Fibroblast of skin of abdomen (primary cell): ENCODE measurements around the gene OR2V1.
"Not testable (repeated sequence)": the region's sequence is repeated elsewhere in the genome, so short reads cannot be mapped to it uniquely, and the experiment has no call there.

Experiments used
- DNase-seq: peaks from one replicate; pipeline ENCODE4 v3.0.0-alpha.2; 2013

Gene OR2V1

DNA sequence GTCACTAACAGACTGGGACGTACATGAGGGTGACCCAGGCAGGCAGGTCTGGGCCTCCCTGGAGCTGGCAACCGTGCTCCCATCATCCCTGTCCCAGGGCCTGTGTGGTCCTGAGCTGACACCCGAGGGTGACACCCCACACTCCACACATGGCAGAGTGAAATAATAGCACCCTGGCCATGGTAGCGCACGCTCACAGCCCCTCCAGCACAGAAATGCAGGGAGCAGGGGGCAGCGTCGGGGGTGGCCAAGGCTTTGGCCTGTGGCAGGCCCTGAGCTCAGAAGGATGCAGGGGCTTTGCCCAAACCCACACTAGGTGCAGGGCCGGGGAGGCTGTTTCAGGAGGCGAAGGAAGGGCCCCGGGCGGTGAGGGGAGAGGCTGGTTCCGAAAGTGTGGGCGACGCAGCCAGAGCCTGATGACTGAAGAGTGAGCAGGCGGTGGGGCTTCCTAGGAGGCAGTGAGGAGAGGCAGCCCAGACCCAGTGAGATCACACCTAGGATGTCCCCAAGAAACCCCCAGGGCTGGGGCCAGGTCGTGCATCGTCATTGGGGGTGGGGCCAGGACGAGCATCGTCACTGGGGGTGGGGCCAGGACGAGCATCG, 29.3 kb upstream of the OR2V1 start:
- peak; percentile 56 for DNase-seq

DNA sequence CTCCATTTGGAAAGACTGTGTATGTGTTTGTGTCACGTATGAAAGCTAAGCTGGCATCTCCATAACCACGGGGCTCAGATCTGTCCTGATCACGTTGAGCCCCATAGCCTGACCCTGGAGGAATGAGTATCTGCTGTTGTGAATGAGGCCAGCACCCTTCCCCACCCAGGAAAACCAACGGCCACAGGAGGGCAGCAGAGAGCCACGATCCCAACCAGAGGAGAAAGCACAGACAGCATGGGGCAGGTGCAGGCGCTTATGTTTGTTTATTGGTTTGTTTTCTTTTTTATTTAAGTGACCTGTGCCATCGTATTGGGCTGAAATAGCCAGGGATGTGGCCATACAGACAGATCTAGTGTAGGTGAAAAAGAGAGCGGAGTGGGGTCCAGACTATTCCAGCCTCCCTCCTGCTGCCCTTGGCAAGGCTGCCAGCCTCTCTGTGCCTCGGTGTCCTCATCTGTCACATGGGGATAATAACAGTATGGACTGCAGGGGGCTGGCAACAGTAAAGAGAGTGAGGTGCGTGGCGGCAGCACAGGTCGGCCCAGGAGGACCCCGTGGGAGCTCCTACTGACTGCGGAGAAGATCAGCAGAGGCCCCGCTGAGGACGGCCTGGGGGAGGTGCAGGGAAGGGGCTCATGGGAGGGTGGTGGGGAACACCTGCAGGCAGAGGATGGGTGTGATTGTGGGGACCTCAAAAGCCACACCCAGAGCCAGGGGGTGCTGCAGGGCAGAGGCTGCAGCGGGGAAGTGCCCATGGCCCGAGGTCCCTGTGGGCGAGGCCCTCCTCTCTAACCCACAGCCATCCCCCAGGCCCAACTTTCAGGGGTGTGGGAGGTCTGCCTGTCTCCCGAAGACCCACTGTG, 28.6 kb upstream of the OR2V1 start:
- peak; percentile 73 for DNase-seq

DNA sequence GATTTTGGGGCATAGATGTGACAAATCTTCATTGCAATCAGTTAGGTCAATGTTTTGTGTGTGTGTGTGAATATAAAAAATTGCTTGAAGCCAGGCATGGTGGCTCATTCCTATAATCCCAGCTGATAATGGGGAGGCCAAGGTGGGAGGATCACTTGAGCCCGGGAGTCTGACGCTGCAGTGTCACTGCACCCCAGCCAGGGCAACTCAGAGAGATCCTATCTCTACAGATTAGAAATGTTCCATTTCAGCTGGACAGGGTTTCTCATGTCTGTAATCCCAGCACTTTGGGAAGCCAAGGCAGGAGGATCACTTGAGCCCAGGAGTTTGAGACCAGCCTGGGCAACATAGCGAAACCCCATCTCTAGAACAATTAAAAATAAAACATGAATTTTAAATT, 27.9 kb upstream of the OR2V1 start:
- no peak for DNase-seq

DNA sequence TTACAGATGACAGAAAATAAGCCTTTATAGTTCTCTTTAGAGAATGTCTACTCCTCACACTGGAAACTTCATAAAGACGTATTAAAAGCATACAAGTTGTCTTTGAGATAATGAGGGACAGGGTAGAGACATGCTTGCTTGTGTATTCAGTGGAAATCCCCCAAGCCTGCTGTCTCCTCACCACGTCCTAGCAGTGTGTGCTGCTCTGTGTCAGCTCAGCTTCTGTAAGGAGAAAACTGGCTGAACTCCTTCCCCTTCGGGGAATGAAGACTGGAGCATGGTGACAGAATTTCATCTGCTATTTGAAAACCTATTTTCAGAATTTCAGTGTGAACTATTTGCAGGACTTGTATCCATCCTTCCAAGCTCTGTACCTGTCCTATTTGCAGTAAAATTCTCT, 25.8 kb upstream of the OR2V1 start:
- DNase-seq, result no peak

DNA sequence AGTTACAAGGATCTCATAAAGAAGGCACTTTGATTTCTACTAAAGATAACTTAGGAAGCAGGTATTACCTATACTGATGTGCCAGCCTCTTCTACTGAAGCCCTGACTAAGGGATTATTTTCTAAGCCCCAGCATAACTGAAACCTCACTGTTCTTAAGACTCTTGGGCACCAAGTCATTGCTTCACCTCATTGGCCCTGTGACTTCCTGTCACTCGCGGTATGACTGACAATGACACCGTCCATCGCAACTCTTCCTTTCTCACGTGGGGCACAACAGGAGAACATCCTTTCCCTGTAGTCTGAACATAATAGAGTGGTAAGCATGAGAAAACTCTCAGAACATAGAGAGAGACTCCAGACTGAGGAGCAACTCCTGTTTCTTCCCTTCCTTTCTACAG, 22.8 kb upstream of the OR2V1 start:
- no peak for DNase-seq

DNA sequence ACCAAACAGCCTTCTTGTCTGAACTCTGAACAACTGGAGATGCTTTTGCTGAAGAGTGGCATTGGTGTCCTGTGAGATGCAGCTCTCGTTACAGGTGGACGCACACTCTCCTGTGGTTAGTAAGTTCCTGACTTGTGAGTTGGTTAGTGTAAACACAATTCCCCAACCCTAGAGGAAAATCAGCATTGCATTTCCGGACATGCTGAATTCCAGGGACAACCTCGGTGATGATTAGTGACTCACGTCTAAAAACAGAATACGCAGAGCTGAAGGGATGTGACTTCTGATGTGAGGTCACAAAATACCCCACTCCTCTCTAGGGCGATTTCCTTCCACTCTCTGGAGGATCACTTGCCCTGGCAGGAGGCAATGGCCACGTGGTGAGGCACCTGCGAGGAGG, 21.4 kb upstream of the OR2V1 start:
- no peak for DNase-seq

DNA sequence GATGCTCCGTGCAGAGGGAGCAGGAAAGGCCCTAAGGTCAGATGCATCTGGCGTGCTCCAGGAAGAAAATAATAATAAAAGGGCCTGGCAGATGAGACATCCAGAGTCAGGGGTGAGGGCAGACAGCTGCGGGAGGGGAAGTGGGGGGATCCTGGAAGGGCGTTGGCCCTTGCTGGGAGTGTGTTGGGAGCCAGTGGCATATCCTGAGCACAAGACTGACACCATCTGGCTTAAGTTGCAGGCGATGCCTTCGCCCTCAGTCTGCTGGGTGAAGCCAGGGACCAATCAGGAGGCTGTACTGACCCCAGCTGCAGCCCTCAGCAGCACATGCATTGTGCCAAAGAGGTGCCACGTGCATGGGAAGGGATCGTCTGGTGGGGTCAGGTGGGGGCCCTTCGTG, 20.2 kb upstream of the OR2V1 start:
- no peak for DNase-seq

DNA sequence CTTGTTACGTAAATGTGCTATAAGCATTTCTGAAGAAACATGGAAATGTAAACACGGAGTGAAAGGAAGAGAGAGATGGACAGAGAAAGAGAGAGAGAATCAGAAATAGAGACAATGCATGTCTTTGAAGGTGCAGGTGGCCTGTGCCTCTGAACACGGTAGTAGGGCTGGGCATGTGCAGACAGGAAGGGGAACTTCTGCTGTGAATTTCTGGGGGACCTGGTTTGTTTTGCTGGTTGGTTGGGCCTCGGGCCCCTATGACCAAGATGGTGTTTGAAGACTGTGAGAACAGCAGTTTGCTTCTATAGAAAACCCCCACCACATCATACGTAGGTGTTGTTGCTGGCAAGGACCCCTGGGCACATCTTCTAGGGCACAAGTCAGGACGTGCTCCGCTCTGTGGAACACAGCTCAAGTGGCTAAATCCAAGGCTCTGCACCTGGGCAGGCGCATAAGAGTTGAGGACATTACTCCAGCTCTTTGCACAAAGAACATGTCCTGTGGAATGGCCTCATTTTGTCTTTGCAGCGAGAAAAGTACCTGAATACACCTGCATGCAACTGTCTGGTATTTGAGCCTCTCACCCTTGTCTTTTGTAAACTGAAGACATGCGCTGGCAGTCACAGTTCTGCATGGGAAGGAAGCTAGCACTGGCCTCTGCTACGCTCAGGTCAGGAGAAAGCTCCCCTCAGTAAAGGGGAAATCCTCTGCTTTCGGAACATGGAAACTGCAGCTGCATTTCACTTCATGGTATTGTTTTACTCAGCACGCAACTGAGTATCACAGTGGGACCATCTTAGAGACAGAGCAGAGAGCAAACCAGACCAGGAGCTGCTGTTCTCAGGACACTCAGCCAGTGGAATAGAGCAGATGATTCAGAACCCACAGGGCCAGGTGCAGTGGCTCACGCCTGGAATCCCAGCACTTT, 19.1 kb upstream of the OR2V1 start:
- no peak for DNase-seq

DNA sequence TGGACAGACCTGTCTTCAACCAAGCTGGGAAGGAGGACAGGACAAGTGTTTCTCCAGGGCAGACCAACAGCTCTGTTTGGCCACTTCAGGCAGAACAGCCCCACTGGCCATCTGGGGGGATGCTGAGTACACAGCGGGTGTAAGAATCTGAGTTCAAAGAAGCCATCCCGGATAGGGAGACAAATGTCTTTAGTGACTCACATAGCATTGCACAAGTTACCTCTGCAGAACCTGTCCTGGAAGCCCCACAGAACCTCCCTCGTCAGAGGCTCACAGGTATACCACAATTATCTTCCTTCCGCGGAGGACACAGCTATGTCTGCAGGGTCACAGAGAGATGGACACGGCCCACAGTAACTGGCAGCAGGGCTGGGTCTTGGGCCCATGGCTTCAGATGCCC, 18.4 kb upstream of the OR2V1 start:
- no peak for DNase-seq

DNA sequence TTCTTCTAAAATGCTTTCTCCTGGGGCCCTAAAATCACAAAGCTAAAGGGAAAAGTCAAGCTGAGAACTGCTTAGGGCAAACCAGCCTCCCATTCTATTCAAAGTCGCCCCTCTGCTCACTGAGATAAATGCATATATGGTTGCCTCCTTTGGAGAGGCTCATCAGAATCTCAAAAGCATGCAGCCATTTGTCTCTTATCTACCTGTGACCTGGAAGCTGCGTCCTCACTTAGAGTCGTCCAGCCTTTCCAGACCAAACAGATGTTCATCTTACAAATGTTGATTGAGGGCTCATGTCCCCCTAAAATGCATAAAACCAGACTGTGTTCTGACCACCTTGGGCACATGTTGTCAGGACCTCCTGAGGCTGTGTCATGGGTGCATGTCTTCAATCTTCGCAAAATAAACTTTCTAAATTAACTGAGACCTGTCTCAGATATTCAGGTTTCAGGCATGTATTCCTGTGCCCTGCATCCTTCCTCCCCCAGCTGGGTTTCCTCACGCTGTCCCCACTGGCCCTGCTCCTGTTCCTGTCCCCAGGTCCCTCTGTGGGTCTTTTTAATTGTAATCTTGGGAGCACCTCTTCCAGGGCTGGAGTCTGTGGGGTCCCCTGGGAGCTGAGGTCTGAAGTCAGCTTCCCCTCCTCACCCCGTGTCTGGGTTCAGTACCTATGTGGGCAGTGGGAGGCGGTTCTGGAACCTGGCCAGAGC, 16.1 kb upstream of the OR2V1 start, which contains the start of gene OR2V2:
Gene OR2V2, plus strand, starts transcription at position 660 of the 710 bp plus-strand sequence. CDS start 7,357 bp downstream, outside the sequence.
- not testable (repeated sequence) for DNase-seq

DNA sequence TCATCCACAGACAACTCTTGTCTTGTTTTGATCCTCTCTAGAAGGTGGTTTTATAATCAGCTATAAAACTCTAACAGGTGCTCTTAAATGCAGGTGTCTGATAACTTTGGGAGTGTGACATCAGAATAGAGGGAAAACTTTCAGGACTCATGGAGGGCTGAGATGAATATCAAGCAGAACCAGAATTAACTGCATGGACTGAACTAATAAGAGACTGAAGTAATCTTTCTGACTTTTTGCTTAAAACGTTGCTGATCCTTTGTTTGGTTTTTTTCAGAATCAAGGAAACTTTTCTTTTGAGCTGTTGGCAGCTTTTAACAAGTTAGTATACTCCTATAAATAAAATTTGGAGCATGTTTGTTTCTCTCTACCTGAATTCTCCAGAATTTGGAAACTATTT, 14.2 kb upstream of the OR2V1 start:
- DNase-seq, result no peak

DNA sequence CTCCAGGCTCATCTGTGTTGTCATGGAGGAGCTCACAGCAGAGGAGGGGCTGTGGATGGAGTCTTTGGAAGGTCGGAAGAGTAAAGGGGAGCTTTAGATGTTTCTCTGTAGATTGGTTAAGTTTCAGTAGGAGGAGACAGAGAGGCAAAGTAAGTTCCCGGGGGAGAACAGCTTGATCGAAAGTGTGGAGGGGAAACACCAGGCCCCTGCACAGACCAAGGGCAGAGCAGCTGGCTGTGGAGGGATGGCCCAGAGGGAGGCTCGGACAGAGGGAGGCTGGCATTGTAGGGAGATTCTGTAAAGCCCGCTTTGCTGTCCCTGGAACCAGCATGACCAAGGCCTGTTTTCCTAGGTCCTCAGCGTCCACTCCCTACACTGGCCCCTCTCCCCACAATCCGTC, 11.1 kb upstream of the OR2V1 start:
- DNase-seq, result no peak

DNA sequence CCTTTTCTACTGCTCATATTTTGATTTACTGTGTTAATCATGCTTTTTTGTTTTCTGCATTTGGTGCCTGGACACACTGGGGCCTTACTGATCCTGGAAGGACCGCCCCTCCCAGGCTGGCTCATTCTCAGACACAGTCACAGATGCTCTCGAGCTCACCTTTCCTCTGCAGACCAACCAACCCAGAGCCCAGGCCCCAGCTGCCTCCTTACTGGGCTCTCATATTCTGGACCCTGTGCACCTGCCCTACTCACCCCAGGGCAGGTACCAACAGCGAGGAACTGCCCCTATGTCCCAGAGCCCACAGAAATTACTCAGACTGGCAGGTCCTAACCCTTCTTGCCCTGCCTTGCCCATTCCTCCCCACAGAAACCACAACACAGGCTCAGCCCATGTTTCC, 9.8 kb upstream of the OR2V1 start:
- DNase-seq, result no peak

DNA sequence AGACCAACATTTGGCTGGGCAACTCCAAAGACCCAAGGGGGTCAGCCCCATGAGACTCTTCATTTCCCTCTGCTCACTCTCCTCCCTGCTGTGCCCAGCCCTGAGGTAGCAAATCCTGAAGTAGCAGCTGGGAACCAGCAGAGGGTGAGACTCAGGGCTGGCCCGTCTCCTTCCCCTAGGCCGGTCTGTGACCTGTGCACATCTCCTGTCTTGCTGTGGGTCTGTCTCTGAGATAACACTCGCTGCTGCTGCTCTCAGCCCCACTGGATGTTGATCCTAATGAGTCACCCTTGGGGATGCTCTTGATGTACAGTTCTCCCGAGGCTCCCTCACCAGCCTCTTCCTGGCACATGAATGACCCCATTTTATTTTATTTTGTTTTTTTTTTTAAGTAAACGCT, 7.3 kb upstream of the OR2V1 start:
- no peak for DNase-seq

DNA sequence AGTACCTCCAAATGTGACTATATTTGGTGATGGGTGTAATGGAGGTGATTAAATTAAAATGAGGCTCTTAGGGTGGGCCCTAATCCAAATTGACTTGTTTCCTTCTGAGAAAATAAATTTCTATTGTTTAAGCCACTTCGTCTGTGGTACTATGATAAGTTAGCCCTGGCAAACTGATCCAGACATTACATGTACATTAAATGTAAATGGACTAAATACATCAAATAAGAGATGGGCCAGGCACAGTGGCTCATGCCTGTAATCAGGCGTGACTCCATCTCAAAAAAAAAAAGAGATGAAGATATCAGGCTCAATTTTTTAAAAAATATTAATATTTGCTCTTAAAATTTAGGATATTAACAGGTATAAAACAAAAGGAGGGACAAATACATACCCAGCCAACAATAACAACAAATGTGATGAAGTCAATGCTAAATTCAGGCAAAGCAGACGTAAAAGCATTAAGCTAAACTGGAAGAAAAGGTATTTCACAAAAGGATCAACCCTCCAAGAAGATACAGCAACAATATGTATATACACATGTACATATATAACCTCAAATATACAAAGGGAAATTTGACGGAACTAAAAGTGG, 5.5 kb upstream of the OR2V1 start:
- DNase-seq, result no peak

DNA sequence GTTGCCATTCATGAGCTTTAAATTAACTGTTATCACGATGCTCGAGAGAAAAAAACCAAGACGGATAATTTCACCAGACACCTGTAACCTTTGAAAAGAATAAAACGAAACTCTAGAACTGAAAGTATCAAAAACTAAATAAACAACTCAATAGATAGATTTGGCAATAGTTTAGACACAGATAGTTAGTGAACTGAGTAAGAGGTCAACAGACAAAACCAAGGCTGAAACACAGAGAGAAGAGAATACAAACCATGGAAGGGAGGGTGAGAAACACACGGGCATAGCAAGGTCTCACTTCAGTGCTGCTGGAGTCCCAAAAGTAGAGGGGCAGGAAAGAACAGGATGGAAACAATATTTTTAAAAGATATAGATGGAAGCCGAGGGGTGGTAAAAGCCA, 3.3 kb upstream of the OR2V1 start:
- no peak for DNase-seq

DNA sequence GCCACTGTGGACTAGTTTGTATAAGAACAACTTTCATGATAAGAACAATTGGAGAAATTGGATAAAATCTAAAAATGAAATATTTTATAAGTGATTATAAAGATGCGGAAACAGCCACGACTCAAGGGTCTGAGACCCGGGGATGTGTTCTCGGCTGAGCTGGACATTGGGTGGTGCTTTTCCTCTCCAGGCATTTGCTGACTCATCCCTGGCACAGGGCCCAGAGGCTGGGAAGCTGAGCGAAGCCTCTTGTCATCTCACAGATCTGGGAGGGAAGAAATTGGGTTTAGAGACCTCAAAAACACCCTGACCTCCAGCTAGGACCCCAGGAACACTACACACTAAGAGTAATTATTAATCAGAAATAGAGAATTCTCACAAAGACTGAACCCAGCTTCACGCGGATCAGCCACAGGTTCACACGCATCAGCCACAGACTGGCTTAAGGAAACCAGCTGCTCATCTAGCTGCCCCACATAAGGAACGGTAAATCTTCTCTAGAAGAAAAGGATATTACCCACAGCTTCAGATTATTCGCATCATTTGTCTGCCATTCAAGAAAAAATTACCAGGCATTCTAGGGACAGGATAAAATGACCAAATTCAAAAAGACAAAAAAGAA, 2.8 kb upstream of the OR2V1 start:
- peak; percentile 71 for DNase-seq

DNA sequence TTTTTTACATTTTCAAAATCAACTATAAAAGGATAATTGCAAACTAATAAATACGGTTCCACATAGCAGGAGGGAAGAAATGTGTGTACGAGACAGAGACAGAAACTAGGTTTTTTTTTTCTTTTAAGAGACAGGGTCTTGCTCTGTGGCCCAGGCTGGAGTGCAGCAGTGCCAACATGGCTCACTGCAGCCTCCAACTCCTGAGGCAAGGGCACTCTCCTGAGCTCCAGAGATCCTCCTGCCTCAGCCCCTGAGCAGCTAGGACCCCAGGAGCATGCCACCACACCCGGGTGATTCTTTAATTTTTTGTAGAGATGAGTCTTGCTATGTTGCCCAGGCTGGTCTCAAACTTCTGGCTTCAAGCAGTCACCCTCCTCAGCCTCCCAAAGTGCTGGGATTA, 2.1 kb upstream of the OR2V1 start:
- no peak for DNase-seq

DNA sequence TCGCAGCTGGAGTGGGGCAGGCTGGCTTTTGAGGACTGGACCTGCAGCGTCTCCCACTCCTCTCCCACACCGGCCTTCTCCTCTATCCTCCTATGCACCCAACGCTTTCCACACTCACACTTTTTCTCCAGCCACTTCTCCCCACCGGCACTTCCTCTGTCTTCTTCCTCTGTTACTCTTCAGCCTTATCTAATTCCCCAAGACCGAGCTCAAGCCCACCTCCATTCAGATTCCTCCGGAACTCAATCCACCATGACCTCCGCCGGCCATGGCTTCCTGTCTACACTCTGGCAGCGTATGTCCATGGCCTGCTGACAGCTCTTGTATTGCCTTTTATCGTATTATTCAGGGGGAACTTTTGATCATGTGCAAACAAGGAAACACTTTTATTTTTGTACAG, 545 bp upstream of the OR2V1 start:
- DNase-seq, result no peak

DNA sequence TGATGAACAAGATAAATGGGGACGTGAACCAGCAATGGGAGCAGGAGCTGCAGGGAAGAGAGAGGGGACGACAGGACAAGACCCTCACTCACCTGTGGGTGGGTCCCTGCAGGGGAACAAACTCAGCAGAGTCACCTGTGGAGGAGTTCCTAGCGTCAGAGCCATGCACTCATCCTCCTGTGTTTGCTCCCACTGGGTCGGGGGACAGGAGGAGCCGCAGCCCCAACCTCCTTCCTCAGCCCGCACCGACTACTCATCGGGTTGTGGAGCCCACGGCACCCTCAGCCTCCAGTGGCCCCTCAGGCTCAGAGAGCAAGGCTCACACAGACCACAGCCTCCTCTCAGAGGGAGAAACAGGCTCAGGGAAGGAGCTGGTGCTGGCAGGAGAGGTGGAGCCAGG, 888 bp downstream of the OR2V1 start:
- DNase-seq, result not testable (repeated sequence)

DNA sequence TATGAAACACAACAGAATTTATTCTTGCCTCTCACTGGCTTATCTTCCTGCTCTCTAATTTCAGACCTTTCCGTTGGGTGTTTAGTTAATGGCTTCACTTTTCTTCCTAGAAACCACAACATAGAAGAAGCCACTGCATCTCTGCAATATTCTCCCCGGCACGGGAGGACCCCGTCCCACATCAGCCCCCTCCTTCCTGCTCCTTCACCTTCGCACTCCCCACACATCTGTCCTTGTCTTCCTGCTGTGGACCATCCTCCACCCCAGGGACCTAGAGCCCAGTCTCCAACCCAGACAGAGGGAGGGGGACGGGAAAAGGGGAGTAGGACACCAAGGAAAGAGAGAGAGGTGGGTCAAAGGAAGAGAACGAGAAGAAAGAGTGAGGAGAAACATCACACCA, 1.4 kb downstream of the OR2V1 start:
- DNase-seq, result no peak
